C4-2B (cell line): Measurements from ENCODE around the gene FUT7.

Experiments
- ZFX ChIP-seq: fragments of 450-650 bp; IDR thresholded peaks from 2 replicates; pipeline ENCODE4 v1.6.1; 2017
- TF ChIP-seq, protein P1 (sequence below): fragments of 450-650 bp; conservative IDR thresholded peaks from 2 replicates; pipeline ENCODE4 v1.5.1; 2017; ENCODE audit warnings: mild to moderate bottlenecking

DNA sequence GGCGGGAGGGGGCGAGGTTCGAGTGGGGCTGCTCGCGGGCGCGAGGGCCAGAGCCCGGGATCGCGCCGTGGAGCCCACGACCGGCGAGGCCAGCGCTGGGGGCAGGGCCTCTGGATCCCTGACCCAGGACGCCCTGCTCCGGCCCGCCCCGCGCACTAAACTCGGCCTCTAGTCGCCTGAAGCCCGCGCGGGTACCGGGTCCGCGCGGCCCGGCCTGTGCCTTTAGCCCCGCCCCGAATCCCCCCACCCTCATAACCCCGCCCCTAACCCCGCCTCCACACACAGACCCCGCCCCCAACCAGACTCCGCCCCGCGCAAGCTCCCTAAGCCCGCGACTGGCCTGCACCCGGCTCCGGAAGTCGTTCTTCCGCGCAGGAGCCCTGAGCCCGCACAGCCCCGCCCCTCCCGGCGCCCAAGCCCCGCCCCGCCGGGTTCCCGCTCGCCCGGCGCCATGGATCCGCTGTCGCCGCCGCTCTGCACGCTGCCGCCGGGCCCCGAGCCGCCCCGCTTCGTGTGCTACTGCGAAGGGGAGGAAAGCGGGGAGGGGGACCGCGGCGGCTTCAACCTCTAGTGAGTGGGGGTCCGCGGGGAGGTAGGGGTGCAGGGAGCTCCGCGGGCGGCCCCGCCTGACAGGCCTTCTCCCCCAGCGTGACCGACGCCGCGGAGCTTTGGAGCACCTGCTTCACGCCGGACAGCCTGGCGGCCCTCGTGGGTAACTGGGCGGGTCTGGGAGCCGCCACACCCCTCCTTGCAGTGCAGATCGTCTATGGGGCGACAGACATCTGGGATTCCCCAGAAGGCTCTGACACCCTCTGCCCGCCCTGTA is 39.7 kb downstream of the FUT7 start, which contains the start of gene PAXX:
- TF ChIP-seq, protein P1, sequence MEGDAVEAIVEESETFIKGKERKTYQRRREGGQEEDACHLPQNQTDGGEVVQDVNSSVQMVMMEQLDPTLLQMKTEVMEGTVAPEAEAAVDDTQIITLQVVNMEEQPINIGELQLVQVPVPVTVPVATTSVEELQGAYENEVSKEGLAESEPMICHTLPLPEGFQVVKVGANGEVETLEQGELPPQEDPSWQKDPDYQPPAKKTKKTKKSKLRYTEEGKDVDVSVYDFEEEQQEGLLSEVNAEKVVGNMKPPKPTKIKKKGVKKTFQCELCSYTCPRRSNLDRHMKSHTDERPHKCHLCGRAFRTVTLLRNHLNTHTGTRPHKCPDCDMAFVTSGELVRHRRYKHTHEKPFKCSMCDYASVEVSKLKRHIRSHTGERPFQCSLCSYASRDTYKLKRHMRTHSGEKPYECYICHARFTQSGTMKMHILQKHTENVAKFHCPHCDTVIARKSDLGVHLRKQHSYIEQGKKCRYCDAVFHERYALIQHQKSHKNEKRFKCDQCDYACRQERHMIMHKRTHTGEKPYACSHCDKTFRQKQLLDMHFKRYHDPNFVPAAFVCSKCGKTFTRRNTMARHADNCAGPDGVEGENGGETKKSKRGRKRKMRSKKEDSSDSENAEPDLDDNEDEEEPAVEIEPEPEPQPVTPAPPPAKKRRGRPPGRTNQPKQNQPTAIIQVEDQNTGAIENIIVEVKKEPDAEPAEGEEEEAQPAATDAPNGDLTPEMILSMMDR = no peak
- TF ChIP-seq ZFX = peak; percentile 86; the same call in 1 of the 2 replicates
